Measurements from ENCODE around the gene RHD.
A peak's percentile ranks its signal among the peaks of the same experiment; 100 is the strongest.

Gene RHD

DNA sequence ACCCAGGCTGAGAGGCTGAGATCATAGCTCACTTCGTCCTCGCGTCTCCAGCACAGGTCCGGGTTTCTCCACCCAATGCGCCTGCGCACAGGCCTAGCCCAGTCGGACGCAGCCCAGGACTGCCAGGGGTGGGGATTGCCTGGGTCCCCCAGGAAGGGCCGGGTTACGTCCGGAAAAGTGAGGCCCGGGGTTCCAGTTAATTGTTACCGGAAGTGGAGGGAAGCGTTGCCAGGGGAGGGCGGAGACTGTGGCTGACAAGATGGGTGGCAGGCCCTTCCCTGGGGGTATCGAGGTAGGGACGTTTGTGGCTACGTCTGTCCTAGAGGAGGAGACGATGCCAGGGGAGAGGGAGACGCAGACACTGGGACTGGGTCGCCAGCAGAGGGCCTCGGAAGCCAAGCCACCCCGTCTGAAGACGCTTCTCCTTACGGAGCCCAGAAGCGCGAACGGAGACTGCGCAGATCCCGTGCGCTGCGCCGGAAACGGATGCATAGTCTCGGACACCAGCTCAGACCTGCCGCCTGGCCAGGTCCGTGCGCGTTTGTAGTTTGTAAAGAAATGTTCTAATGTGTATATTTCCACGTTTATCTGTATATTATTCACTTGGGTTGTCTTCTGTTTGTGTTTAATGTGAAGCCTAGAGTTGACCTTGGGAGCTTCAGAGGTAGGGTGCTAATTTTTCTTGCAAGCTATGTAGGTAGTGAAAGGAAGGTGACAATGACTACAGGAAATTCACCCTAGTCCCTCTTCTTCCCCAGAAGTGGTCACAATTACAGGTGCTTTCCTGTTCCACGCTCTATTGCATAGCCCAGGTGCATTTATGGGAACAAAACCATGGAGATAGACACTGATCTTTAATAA lies 32.4 kb upstream of the RHD start:
- TF ChIP-seq, protein P1, sequence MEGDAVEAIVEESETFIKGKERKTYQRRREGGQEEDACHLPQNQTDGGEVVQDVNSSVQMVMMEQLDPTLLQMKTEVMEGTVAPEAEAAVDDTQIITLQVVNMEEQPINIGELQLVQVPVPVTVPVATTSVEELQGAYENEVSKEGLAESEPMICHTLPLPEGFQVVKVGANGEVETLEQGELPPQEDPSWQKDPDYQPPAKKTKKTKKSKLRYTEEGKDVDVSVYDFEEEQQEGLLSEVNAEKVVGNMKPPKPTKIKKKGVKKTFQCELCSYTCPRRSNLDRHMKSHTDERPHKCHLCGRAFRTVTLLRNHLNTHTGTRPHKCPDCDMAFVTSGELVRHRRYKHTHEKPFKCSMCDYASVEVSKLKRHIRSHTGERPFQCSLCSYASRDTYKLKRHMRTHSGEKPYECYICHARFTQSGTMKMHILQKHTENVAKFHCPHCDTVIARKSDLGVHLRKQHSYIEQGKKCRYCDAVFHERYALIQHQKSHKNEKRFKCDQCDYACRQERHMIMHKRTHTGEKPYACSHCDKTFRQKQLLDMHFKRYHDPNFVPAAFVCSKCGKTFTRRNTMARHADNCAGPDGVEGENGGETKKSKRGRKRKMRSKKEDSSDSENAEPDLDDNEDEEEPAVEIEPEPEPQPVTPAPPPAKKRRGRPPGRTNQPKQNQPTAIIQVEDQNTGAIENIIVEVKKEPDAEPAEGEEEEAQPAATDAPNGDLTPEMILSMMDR (IDR thresholded peaks at IDR 0.05; ENCODE audit: low read depth, low read length): peak; percentile 67
- peak; percentile 72 for DNase-seq (ENCODE audit: extremely low read depth, low read depth)

DNA sequence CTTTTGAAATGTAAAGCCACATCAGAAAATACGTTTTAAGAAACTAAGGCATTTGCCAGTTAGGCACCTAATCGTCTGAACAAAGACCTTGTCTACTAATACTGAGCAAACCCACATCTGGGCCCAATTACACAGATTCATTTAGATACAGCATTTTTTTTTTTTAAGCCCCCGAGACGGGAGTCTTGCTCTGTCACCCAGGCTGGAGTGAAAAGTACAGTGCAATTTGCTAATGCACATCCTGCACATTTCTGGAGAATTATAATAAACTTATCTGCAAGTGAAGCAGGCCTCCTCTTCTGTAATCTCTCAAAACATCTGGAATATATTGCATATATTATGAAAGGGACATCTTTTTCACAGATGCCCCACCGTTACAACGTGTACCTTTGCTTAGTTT lies 28.4 kb upstream of the RHD start:
- DNase-seq (ENCODE audit: extremely low read depth, low read depth): no peak
- TF ChIP-seq, protein P1 (IDR thresholded peaks at IDR 0.05; ENCODE audit: low read depth, low read length): no peak

DNA sequence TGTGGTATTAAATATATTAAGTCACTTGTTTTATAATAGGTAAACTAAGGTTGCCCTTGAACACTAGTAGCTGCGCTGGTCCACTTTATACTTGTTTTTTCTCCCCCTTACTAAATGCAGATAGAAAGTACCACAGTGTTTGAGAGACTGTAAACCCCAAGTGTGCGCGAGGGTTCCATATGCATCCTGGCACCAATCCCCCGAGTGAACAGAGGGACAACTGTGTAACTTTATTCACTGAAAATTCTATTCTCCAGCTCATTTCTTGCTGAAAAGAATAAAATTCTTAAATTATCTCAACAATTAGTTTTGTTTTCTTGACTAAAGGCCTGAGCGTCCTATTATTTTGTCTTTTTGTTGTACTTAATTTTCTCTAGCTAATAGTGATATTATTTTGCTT lies 26.9 kb upstream of the RHD start:
- no peak for DNase-seq (ENCODE audit: extremely low read depth, low read depth)
- TF ChIP-seq, protein P1 (IDR thresholded peaks at IDR 0.05; ENCODE audit: low read depth, low read length): no peak

DNA sequence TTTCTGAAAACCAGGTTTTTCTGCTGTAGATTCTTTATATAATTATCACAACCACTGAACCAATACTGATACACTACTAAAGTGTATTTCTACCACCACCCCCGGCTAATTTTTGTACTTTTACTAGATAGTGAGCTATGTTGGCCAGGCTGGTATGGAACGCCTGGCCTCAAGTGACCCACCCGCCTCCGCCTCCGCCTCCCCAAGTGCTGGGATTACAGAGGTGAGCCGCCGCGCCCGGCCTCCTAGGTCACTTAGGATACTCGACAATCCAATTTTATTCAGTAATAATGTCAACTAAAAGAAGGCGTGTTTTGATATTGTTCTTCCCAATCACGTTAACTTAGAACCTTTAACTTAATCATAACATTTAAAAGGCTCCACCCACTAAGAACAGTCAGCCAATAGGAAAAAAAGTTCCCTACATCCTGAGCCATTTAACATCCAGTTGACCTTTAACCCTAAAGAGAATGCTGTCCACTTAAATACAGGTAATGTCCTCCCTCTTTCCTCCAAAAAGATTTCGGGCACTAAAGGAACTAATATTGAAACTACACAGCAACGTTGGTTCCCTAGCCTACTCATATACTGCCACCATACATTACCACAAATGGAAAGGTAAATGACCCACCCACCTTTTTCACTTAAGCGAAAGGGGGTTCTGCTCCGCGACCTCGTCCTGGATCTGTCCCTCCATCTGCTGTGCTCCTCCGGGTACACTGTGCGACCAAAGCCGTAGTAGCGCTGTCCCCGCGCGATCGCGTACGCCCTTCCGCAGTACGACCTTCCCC lies 26.3 kb upstream of the RHD start:
- TF ChIP-seq, protein P1 (IDR thresholded peaks at IDR 0.05; ENCODE audit: low read depth, low read length): no peak
- no peak for DNase-seq (ENCODE audit: extremely low read depth, low read depth)

DNA sequence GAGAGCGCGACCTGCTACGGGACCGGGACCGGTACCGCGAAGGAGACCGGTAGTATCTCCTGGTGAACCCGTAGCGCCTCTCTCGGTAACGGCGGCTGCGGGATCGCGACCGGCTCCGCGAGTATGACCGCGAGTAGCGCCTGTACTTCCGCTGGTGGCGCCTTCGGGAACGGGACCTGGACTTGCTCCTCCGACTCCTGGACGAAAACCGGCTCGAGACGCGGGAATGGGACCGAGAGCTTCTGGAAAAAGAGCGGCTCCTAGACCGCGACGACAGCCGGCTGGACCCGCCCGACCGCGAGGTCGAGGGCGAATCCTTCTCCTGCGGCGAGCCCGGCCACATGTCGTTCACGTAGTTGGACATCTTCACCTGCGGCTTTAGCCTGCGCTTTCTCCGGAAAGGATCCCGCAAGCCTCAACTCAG lies 25.7 kb upstream of the RHD start:
- TF ChIP-seq, protein P1 (IDR thresholded peaks at IDR 0.05; ENCODE audit: low read depth, low read length): no peak; the same call in 1 of the 2 replicates
- no peak for DNase-seq (ENCODE audit: extremely low read depth, low read depth)

DNA sequence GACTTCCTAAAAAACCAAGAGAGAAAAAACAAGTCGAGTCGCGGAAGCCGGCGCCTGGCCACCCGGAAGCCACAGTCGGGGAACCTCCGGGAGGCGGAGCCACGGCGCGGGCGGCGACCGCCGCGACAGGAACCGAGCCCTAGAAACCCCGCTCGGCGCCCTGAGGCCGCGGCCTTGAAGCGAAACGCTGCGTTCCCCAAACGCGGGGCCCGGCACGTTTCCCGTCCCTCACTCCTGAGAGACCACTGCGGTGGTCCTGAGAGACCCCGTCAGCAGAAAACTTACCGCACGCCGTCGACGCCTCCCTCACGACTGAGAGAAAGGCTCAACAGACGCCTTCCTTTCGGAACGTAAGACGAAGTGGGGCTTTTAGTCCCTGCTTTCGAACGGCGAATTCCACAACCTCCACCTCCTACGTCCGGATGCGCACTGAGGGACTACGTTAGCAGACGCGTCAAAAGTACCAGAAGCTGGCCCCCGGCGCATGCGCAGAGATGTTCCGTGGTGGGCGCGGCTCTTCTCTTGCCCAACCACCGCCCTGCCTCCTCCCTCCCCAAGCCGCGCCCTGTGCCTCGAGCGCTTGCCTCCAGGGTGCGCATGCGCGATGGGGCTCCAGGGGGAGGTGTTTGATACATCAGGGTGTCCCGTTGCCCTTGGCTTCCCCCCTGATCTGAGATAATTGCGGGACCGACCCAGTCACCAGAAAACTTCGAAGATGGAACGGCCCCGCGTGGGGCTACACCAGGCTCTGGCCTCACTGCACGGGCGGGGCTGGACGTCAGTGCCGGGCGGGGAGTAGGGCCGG lies 25.1 kb upstream of the RHD start, which contains the start of gene RSRP1:
Gene RSRP1 (minus strand): TSS at position 431 of the 805 bp plus-strand sequence. CDS start 491 bp downstream, outside the sequence.
- DNase-seq (ENCODE audit: extremely low read depth, low read depth): peak; percentile 97
- TF ChIP-seq, protein P1 (IDR thresholded peaks at IDR 0.05; ENCODE audit: low read depth, low read length): no peak
